CD14-positive monocyte (primary cell): Measurements from ENCODE around the gene OCLN. TPM values are rescaled to one million over a fixed set of nuclear protein-coding genes. Genes with fewer than 3 reads are reported as not detected.
"Not testable (repeated sequence)": the region's sequence is repeated elsewhere in the genome, so short reads cannot be mapped to it uniquely, and the experiment has no call there.

Source experiments
- DNase-seq, 3 donors: peaks; one replicate each; pipeline ENCODE4 v3.0.0-alpha.2; 2011 to 2022
- H2AFZ ChIP-seq: 2 replicates; pipeline ENCODE4 v1.6.0; 2012; ENCODE audit warnings: mild to moderate bottlenecking, low read depth, low read length, inconsistent platforms; ENCODE audit not compliant: insufficient read depth, poor library complexity, severe bottlenecking
- H3K27ac ChIP-seq, 2 donors: 1 replicate in 1 of 2; 2 replicates in 1 of 2; pipeline ENCODE4 v1.5.1; 2012 to 2013; ENCODE audit warnings: low read length in 2 of 2, control low read depth in 1 of 2, inconsistent platforms in 1 of 2, low read depth in 1 of 2, mild to moderate bottlenecking in 1 of 2
- H3K27me3 ChIP-seq, 2 donors: one replicate each; pipeline versions ENCODE4 v1.6.0 to v1.6.1; 2011 to 2013; ENCODE audit warnings: low read length in 2 of 2; ENCODE audit not compliant: control insufficient read depth in 2 of 2, insufficient read depth in 2 of 2
- H3K36me3 ChIP-seq, 2 donors: replicated peaks in 1 of 2; 1 replicate in 1 of 2; 2 replicates in 1 of 2; pipeline versions ENCODE4 v1.5.1 to v1.6.1; 2012 to 2013; ENCODE audit warnings: low read length in 2 of 2, control low read depth in 1 of 2, inconsistent platforms in 1 of 2, mild to moderate bottlenecking in 1 of 2; ENCODE audit not compliant: insufficient read depth in 2 of 2, control insufficient read depth in 1 of 2
- H3K4me1 ChIP-seq, 2 donors: 1 replicate in 1 of 2; 2 replicates in 1 of 2; pipeline versions ENCODE4 v1.5.1 to v1.6.1; 2012 to 2013; ENCODE audit warnings: low read length in 2 of 2, control low read depth in 1 of 2, inconsistent platforms in 1 of 2, mild to moderate bottlenecking in 1 of 2, moderate library complexity in 1 of 2; ENCODE audit not compliant: insufficient read depth in 2 of 2, control insufficient read depth in 1 of 2
- H3K4me2 ChIP-seq: replicated peaks from 2 replicates; pipeline ENCODE3; 2012; ENCODE audit warnings: low read length, moderate library complexity, mild to moderate bottlenecking; ENCODE audit not compliant: poor library complexity, severe bottlenecking; ENCODE audit errors: extremely low read depth
- H3K4me3 ChIP-seq, 3 experiments: fragments of 200-600 bp in 1 of 3; sonication (generic) in 1 of 3; replicated peaks in 1 of 3; 1 replicate in 2 of 3; 2 replicates in 1 of 3; pipeline ENCODE4 v1.5.1; 2011 to 2013; ENCODE audit warnings: low read length in 3 of 3, mild to moderate bottlenecking in 3 of 3, control low read depth in 2 of 3, low read depth in 2 of 3, inconsistent platforms in 1 of 3, moderate library complexity in 1 of 3
- H3K79me2 ChIP-seq: 2 replicates; pipeline ENCODE4 v1.6.0; 2012; ENCODE audit warnings: mild to moderate bottlenecking, control low read depth, inconsistent platforms, low read length, moderate library complexity; ENCODE audit not compliant: insufficient read depth
- H3K9ac ChIP-seq: 2 replicates; pipeline ENCODE4 v1.6.0; 2017; ENCODE audit warnings: low read length, mild to moderate bottlenecking; ENCODE audit not compliant: insufficient read depth, poor library complexity, severe bottlenecking
- H3K9me3 ChIP-seq, 2 donors: replicated peaks in 1 of 2; 1 replicate in 1 of 2; 2 replicates in 1 of 2; pipeline versions ENCODE4 v1.5.1 to v1.6.1; 2012 to 2013; ENCODE audit warnings: low read length in 2 of 2, control low read depth in 1 of 2; ENCODE audit not compliant: control insufficient read depth in 1 of 2, insufficient read depth in 1 of 2
- H4K20me1 ChIP-seq: 2 replicates; pipeline ENCODE4 v1.6.0; 2012; ENCODE audit warnings: mild to moderate bottlenecking, low read length, control low read depth, moderate library complexity; ENCODE audit not compliant: insufficient read depth
- H3K27ac Mint-ChIP-seq, 7 donors: one replicate each; pipeline ENCODE4 v1.8.0; 2020; ENCODE audit warnings: mild to moderate bottlenecking in 7 of 7, mixed read lengths in 7 of 7, moderate library complexity in 6 of 7, inconsistent platforms in 2 of 7
- H3K27me3 Mint-ChIP-seq, 3 donors: one replicate each; pipeline ENCODE4 v1.8.0; 2021 to 2022; ENCODE audit warnings: low read depth in 3 of 3, mild to moderate bottlenecking in 3 of 3, mixed read lengths in 3 of 3, moderate library complexity in 3 of 3, inconsistent platforms in 1 of 3
- H3K36me3 Mint-ChIP-seq, 2 donors: one replicate each; pipeline ENCODE4 v1.8.0; 2020; ENCODE audit warnings: mixed read lengths in 2 of 2, inconsistent platforms in 1 of 2, mild to moderate bottlenecking in 1 of 2
- H3K4me1 Mint-ChIP-seq: one replicate; pipeline ENCODE4 v1.8.0; 2020; ENCODE audit warnings: mild to moderate bottlenecking, mixed read lengths
- H3K4me3 Mint-ChIP-seq, 2 donors: one replicate each; pipeline ENCODE4 v1.8.0; 2020; ENCODE audit warnings: mild to moderate bottlenecking in 2 of 2, mixed read lengths in 2 of 2, moderate library complexity in 1 of 2
- H3K9me3 Mint-ChIP-seq, 7 donors: one replicate each; pipeline ENCODE4 v1.8.0; 2020 to 2022; ENCODE audit warnings: mixed read lengths in 7 of 7, mild to moderate bottlenecking in 6 of 7, moderate library complexity in 6 of 7, inconsistent platforms in 2 of 7
- CTCF ChIP-seq: fragments of 200-600 bp; IDR thresholded peaks from one replicate; pipeline ENCODE4 v1.8.0; 2022; ENCODE audit warnings: antibody characterized with exemption, mild to moderate bottlenecking
- WGBS: methylation state at CpG from one replicate; pipeline ENCODE4 v1.1.5; 2013; ENCODE audit warnings: missing lambda C conversion rate; ENCODE audit not compliant: insufficient coverage; 5-methylcytosine and 5-hydroxymethylcytosine counted together
- intact Hi-C, 2 donors: fragments of 100-400 bp; cut with micrococcal nuclease; formaldehyde crosslinking; loops; one replicate each; pipeline versions ENCODE4 v1.15.0 to v1.15.1; 2023
- polyA plus RNA-seq, 3 donors: library from polyadenylated mRNA; depleted of rRNA in 1 of 3; unstranded in 2 of 3; stranded (reverse) in 1 of 3; fragments of 300-500 nt in 2 of 3; fragments of >200 nt in 1 of 3; fragmentation: Illumina TruSeq in 2 of 3; gene quantifications; 1 replicate in 2 of 3; 2 replicates in 1 of 3; pipeline ENCODE4 v1.2.3, GENCODE V29; 2012 to 2021

OCLN gene
- polyA plus RNA-seq, 3 donors = 0.03 to 0.15 TPM; not detected in 1

GRCh38 chr5:69467442-69468225, 25.0 kb upstream of the OCLN start:
- H3K4me1 Mint-ChIP-seq = peaks cover 8% of the 10 kb centered on the region
- no CpG with 5 or more reads among the region's 8 CpGs for WGBS
- H3K79me2 ChIP-seq = no peaks in the 10 kb centered on the region
- no peak for DNase-seq
- no peak overlapping the region for H3K4me3 ChIP-seq
- no peaks in the 10 kb centered on the region for H3K36me3 ChIP-seq
- H3K27ac Mint-ChIP-seq = no peak overlapping the region
- H3K27me3 ChIP-seq = no peaks in the 10 kb centered on the region
- peaks cover 6 to 20% (median 12%) of the 10 kb centered on the region in 7 donors for H3K9me3 Mint-ChIP-seq
- no peaks in the 10 kb centered on the region for H3K4me1 ChIP-seq
- intact Hi-C loops = no loop called here
- no peaks in the 10 kb centered on the region for H3K36me3 Mint-ChIP-seq
- H3K9me3 ChIP-seq = no peaks in the 10 kb centered on the region
- H3K4me3 Mint-ChIP-seq = no peak overlapping the region
- H3K27ac ChIP-seq = no peak overlapping the region
- no peaks in the 10 kb centered on the region for H4K20me1 ChIP-seq
- no peak overlapping the region for H3K9ac ChIP-seq
- peak overlapping the region; percentile 17 for H2AFZ ChIP-seq
- TF ChIP-seq CTCF = no peak
- H3K27me3 Mint-ChIP-seq = no peaks in the 10 kb centered on the region
- H3K4me2 ChIP-seq = no peak overlapping the region

GRCh38 chr5:69468631-69469030, 24.0 kb upstream of the OCLN start:
- no peak overlapping the region for H3K27ac Mint-ChIP-seq
- H2AFZ ChIP-seq = no peak overlapping the region
- H3K4me3 Mint-ChIP-seq = no peak overlapping the region
- H3K4me3 ChIP-seq = no peak overlapping the region
- H3K4me1 ChIP-seq = no peaks in the 10 kb centered on the region
- WGBS = no CpG with 5 or more reads among the region's 1 CpG
- H3K36me3 ChIP-seq = no peaks in the 10 kb centered on the region
- H3K27me3 ChIP-seq = no peaks in the 10 kb centered on the region
- TF ChIP-seq CTCF = no peak
- H3K9me3 Mint-ChIP-seq = peaks cover 6 to 20% (median 12%) of the 10 kb centered on the region in 7 donors
- no peak overlapping the region for H3K9ac ChIP-seq
- H3K79me2 ChIP-seq = no peaks in the 10 kb centered on the region
- no peaks in the 10 kb centered on the region for H3K36me3 Mint-ChIP-seq
- H3K27ac ChIP-seq = no peak overlapping the region
- no peaks in the 10 kb centered on the region for H3K9me3 ChIP-seq
- H3K4me1 Mint-ChIP-seq = peaks cover 8% of the 10 kb centered on the region
- no peaks in the 10 kb centered on the region for H4K20me1 ChIP-seq
- intact Hi-C loops = no loop called here
- no peaks in the 10 kb centered on the region for H3K27me3 Mint-ChIP-seq
- no peak overlapping the region for H3K4me2 ChIP-seq
- no peak for DNase-seq

GRCh38 chr5:69471516-69471915, 21.1 kb upstream of the OCLN start:
- H3K27ac Mint-ChIP-seq, H2AFZ ChIP-seq, H3K4me3 Mint-ChIP-seq, H3K27me3 Mint-ChIP-seq, H3K79me2 ChIP-seq, H3K4me2 ChIP-seq, intact Hi-C loops, H3K27me3 ChIP-seq, H3K27ac ChIP-seq, H3K9me3 Mint-ChIP-seq, H3K36me3 Mint-ChIP-seq, H3K4me1 ChIP-seq, H3K4me1 Mint-ChIP-seq, DNase-seq, H3K9ac ChIP-seq, H4K20me1 ChIP-seq, H3K4me3 ChIP-seq, H3K36me3 ChIP-seq, H3K9me3 ChIP-seq: not testable (repeated sequence)
- WGBS = 100% methylated on average over 3 of the region's 6 CpGs
